GM12872 (cell line): ENCODE data around the gene RELB.

Source experiments
- CTCF ChIP-seq: IDR thresholded peaks from 3 replicates; pipeline ENCODE4 v1.5.1; 2011; ENCODE audit warnings: low read depth, mild to moderate bottlenecking, low read length, moderate library complexity; ENCODE audit not compliant: insufficient read depth

Gene RELB

DNA sequence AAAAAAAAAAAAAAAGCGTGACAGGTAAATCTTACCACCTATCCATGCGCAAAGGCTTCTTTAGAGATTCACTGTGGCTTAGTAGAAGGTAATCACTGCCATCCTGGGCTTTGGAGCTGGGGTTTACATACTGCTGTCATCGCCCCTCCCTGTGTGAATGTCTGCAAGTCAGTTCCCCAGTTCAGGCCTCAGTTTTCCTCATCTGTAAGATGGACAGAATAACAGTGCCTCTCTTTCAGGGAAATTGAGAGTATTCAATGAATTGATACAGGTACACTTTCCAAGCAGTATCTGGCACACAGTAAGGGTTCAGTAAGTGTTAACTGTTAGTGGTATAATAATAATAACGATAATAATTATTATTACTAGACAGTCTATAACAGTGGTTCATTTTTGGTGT lies 2.2 kb downstream of the RELB start:
- no peak for TF ChIP-seq CTCF

DNA sequence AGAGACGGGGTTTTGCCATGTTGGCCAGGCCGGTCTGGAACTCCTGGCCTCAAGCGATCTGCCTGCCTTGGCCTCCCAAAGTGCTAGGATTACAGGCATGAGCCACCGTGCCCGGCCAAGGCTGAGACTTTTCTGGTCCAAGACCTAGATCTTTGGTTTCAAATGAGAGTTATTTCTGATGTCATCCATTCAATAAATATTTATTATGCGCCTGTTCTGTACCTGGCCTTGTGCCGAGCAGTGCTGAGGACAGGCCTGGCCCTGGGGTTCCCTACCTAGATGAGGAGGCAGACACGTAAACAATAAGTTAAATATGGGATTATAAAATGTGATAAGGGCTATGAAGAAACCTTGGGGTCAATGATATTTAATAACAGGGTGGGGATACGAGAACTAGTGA lies 4.5 kb downstream of the RELB start:
- TF ChIP-seq CTCF: no peak

- no peak for TF ChIP-seq CTCF
These were observed 7.3 kb downstream of the RELB start for GRCh38 chr19:45008552-45008951.

DNA sequence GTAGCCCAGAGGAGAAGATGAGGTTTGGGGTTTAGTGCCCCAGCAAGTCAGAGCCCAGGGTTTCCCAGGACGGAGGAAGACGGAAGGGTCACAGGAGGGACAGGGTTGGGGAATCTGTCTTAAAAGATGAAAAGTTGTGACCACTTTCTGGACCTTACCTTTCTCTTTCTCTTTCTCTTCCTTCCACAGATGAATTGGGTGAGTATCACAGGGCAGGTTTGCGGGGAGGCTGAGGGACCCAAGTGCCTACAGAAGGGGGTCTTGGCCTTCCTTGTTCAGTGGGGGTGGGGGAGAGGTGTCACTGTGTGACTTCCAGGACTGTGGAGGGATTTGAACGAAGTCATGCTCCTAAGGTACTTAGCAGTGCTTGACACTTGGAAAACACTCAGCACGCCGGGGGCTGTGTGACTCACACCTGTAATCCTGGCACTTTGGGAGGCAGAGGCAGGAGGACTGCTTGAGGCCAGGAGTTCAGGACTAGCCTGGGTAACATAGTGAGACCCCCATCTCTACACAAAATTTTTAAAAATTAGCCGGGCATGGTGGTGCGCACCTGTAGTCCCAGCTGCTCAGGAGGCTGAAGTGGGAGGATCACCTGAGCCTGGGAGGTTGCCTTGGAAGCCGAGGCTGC lies 8.5 kb downstream of the RELB start:
- TF ChIP-seq CTCF: no peak

DNA sequence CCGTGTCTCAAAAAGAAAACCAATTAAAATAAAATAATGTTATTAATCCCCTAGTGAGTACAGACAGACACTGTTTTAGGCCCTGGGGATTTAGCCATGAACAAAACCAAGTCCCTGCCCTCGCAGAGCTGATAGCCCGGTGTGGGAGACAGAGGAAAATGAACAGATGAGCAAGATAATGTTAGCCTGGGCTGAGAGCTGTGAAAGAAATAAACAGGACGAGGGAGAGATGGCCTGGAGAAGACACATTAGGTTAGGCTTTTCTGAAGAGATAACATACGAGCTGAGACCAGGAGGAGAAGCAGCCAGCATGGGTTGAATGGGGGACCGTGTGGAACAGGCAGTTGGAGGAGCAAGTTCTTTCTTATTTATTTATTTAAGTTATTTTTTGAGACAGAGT lies 9.0 kb downstream of the RELB start:
- TF ChIP-seq CTCF: no peak

DNA sequence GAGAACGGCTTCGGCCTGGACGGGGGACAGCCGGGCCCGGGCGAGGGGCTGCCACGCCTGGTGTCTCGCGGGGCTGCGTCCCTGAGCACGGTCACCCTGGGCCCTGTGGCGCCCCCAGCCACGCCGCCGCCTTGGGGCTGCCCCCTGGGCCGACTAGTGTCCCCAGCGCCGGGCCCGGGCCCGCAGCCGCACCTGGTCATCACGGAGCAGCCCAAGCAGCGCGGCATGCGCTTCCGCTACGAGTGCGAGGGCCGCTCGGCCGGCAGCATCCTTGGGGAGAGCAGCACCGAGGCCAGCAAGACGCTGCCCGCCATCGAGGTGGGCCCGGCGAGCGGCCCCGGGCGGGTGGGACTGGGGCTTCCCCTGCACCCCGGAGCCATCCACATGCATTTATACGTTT lies 10.7 kb downstream of the RELB start:
- TF ChIP-seq CTCF: no peak

- TF ChIP-seq CTCF: peak; percentile 73
These were observed 15.4 kb downstream of the RELB start for GRCh38 chr19:45016388-45017314.
